ENCODE data around the gene RDX. TPM values are rescaled to one million over a fixed set of nuclear protein-coding genes. Genes with fewer than 3 reads are reported as not detected.

RDX gene
- total RNA-seq, 1 experiment from 2014 or later = 250 TPM

DNA sequence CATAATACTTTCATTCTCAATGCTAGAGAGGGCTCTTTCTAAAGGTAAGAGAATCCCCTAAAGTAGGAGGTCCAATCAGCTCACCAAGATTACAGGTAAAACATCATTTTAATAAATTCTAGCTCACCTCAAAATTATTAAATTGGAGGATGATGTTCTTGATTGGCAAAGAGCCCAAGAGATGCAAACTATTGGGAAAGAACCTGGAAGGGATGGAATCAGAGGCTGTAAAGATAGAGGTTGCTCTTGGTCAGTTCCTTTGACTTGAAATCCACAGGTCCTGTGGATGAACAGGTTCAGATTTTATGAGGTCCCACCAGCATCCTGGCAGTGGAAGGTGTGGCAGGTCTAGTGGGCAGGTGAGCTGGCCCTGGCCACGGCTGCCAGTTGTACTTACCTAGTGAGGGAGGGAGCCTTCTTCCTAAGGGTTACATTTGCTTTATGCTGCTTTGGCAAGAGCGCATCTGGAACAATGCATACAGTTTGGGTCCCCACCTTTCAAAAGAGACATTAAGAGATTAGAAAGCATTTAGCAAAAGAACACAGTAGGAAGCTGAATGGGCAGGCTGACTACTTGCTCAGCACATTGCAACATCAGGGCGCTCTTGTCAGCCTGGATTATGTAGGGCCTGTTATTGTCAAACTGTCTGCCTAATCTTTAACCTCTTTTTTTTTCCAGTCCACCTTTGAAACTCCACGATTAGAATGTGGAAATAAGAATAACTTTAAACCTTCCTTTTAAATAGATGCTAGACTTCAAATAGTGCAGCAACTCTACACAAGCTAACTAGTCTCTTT lies 97.0 kb downstream of the RDX start:
- Histone ChIP-seq H3K9me3 (no peaks in the 10 kb centered on the region), H3K36me3 (ENCODE audit: control insufficient read depth, insufficient read depth, low read length) (no peaks in the 10 kb centered on the region), H3K4me3 (ENCODE audit: low read depth, low read length) (no peak overlapping the region), H3K27me3 (replicated peaks; ENCODE audit: control insufficient read depth, insufficient read depth, low read length) (no peaks in the 10 kb centered on the region), H3K4me1 (peaks cover 21% of the 10 kb centered on the region)
- CTCF ChIA-PET = interaction anchor here (0.6 to 1.0 kb wide), 2 partner anchors 168 to 234 kb away, joined by 3 to 6 read pairs; no protein-coding TSS in a partner anchor
- intact Hi-C loops (cut with micrococcal nuclease; ENCODE audit: unreplicated experiment) = no loop called here
- no peak overlapping the region for H3K27ac Mint-ChIP-seq (ENCODE audit: unreplicated experiment)
- DNase-seq = peak in 1 of 2 experiments; percentile 38
- POLR2A ChIA-PET = interaction anchor here (0.6 kb wide), 1 partner anchor 392 kb away, joined by 3 read pairs; no protein-coding TSS in a partner anchor
- H3K36me3 Mint-ChIP-seq (ENCODE audit: insufficient read depth, unreplicated experiment) = peaks cover 10% of the 10 kb centered on the region
- peaks cover 29% of the 10 kb centered on the region for H3K4me1 Mint-ChIP-seq (ENCODE audit: low read depth, unreplicated experiment)
- TF ChIP-seq, protein P1, sequence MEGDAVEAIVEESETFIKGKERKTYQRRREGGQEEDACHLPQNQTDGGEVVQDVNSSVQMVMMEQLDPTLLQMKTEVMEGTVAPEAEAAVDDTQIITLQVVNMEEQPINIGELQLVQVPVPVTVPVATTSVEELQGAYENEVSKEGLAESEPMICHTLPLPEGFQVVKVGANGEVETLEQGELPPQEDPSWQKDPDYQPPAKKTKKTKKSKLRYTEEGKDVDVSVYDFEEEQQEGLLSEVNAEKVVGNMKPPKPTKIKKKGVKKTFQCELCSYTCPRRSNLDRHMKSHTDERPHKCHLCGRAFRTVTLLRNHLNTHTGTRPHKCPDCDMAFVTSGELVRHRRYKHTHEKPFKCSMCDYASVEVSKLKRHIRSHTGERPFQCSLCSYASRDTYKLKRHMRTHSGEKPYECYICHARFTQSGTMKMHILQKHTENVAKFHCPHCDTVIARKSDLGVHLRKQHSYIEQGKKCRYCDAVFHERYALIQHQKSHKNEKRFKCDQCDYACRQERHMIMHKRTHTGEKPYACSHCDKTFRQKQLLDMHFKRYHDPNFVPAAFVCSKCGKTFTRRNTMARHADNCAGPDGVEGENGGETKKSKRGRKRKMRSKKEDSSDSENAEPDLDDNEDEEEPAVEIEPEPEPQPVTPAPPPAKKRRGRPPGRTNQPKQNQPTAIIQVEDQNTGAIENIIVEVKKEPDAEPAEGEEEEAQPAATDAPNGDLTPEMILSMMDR (IDR thresholded peaks at IDR 0.05; ENCODE audit: insufficient read depth in 1 of 2, low read depth in 1 of 2, low read length in 1 of 2, severe bottlenecking in 1 of 2, unreplicated experiment in 1 of 2) = no peak
- no peaks in the 10 kb centered on the region for H3K9me3 Mint-ChIP-seq (ENCODE audit: unreplicated experiment)
- H3K4me3 Mint-ChIP-seq (ENCODE audit: unreplicated experiment) = no peak overlapping the region
- BruUV-seq (replicated peaks) = no TSS peak
- no peaks in the 10 kb centered on the region for H3K27me3 Mint-ChIP-seq (ENCODE audit: insufficient read depth, unreplicated experiment)

DNA sequence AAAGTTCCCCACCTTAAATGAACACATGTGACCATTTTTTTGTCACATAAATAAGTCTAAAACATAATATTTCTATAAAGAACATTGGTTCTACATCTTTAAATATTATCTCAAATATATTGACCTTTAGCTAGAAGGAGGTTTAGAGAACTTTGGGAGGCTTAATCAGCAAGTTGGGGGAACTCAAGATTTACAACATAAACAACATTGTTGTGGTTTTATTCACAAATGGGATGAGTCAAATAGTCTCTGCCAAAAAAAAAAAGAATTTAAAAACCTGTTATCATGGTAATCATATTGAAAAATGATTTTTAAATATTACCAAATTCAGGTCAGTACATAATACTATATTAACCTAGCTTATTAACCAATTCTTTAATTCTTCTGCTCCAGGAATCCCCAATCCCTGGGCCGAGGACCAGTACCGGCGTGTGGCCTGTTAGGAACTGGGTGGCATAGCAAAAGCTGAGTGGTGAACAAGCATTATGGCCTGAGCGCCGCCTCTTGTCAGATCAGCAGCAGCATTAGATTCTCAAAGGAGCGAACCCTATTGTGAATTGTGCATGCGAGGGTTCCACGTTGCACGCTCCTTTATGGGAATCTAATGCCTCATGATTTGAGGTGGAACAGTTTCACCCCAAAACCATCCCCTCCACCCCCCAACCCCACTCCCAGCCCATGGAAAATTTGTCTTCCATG lies 98.2 kb downstream of the RDX start:
- H3K27me3 Mint-ChIP-seq (ENCODE audit: insufficient read depth, unreplicated experiment) = no peaks in the 10 kb centered on the region
- H3K4me3 Mint-ChIP-seq (ENCODE audit: unreplicated experiment) = no peak overlapping the region
- no peak for DNase-seq
- Histone ChIP-seq H3K36me3 (ENCODE audit: control insufficient read depth, insufficient read depth, low read length) (no peaks in the 10 kb centered on the region), H3K4me1 (peaks cover 21% of the 10 kb centered on the region), H3K27me3 (replicated peaks; ENCODE audit: control insufficient read depth, insufficient read depth, low read length) (no peaks in the 10 kb centered on the region), H3K4me3 (ENCODE audit: low read depth, low read length) (no peak overlapping the region), H3K9me3 (no peaks in the 10 kb centered on the region)
- no peak overlapping the region for H3K27ac Mint-ChIP-seq (ENCODE audit: unreplicated experiment)
- ChIA-PET CTCF (interaction anchor here (0.9 kb wide), 2 partner anchors 11 to 231 kb away, joined by 3 read pairs; no protein-coding TSS in a partner anchor), POLR2A (no interaction called here)
- peaks cover 29% of the 10 kb centered on the region for H3K4me1 Mint-ChIP-seq (ENCODE audit: low read depth, unreplicated experiment)
- peaks cover under 1% of the 10 kb centered on the region for H3K9me3 Mint-ChIP-seq (ENCODE audit: unreplicated experiment)
- H3K36me3 Mint-ChIP-seq (ENCODE audit: insufficient read depth, unreplicated experiment) = peaks cover 10% of the 10 kb centered on the region
- TF ChIP-seq, protein P1 (IDR thresholded peaks at IDR 0.05; ENCODE audit: insufficient read depth in 1 of 2, low read depth in 1 of 2, low read length in 1 of 2, severe bottlenecking in 1 of 2, unreplicated experiment in 1 of 2) = no peak
- intact Hi-C loops (cut with micrococcal nuclease; ENCODE audit: unreplicated experiment) = no loop called here
- no TSS peak for BruUV-seq (replicated peaks)

DNA sequence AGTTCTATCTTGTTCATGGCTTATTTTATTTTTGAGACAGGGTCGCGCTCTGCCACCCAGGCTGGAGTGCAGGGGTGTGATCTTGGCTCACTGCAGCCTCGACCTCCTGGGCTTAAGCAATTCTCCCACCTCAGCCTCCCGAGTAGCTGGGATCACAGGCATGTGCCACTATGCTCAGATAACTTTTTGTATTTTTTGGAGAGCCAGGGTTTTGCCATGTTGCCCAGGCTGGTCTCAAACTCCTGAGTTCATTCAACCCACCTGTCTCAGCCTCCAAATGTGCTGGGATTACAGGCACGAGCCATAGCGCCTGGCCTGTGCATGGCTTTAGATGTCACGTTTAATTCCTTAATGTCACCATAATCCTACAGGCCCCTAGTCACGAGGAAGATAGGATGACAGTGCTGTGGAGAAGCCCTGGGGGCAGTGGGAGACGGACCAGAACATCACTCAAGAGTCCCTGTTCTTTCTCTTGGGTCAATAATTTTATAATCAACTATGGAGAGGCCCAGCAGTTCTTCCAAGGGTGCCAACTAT lies 99.5 kb downstream of the RDX start:
- peak overlapping the region; percentile 23 for H3K27ac Mint-ChIP-seq (ENCODE audit: unreplicated experiment)
- H3K27me3 Mint-ChIP-seq (ENCODE audit: insufficient read depth, unreplicated experiment) = no peaks in the 10 kb centered on the region
- no peaks in the 10 kb centered on the region for H3K36me3 ChIP-seq (ENCODE audit: control insufficient read depth, insufficient read depth, low read length)
- TF ChIP-seq, protein P1 (IDR thresholded peaks at IDR 0.05; ENCODE audit: insufficient read depth in 1 of 2, low read depth in 1 of 2, low read length in 1 of 2, severe bottlenecking in 1 of 2, unreplicated experiment in 1 of 2) = no peak
- H3K4me3 ChIP-seq (ENCODE audit: low read depth, low read length) = no peak overlapping the region
- DNase-seq = no peak
- no peaks in the 10 kb centered on the region; the same call in 1 of the 2 replicates for H3K9me3 ChIP-seq
- H3K4me1 Mint-ChIP-seq (ENCODE audit: low read depth, unreplicated experiment) = peaks cover 29% of the 10 kb centered on the region
- intact Hi-C loops (cut with micrococcal nuclease; ENCODE audit: unreplicated experiment) = loop anchor here (1.0 kb wide), 2 partner anchors 105 to 251 kb away; no protein-coding TSS in a partner anchor
- H3K4me3 Mint-ChIP-seq (ENCODE audit: unreplicated experiment) = no peak overlapping the region
- POLR2A ChIA-PET = no interaction called here
- H3K36me3 Mint-ChIP-seq (ENCODE audit: insufficient read depth, unreplicated experiment) = peaks cover 10% of the 10 kb centered on the region
- BruUV-seq (replicated peaks) = no TSS peak
- CTCF ChIA-PET = interaction anchor here (0.9 kb wide), 1 partner anchor 232 kb away, joined by 3 read pairs; no protein-coding TSS in a partner anchor
- peaks cover 21% of the 10 kb centered on the region for H3K4me1 ChIP-seq
- no peaks in the 10 kb centered on the region for H3K27me3 ChIP-seq (replicated peaks; ENCODE audit: control insufficient read depth, insufficient read depth, low read length)
- peaks cover 8% of the 10 kb centered on the region for H3K9me3 Mint-ChIP-seq (ENCODE audit: unreplicated experiment)
